T-helper 2 cell treated with Interferon-gamma antibody and Interleukin-4, amounts not matched to agents 5 μg/mL and 100 μg/mL, for 36 hours (primary cell): ENCODE results near the gene HSFX3.
A peak's percentile ranks its signal among the peaks of the same experiment; 100 is the strongest.
"Not testable (repeated sequence)": the region's sequence is repeated elsewhere in the genome, so short reads cannot be mapped to it uniquely, and the experiment has no call there.

ENCODE experiments used
- DNase-seq: peaks from one replicate; pipeline ENCODE4 v3.0.0; 2021; ENCODE audit warnings: low spot score
- H3K27ac Mint-ChIP-seq: one replicate; pipeline ENCODE4 v1.8.0; 2021; ENCODE audit warnings: mild to moderate bottlenecking, mixed read lengths
- H3K27me3 Mint-ChIP-seq: one replicate; pipeline ENCODE4 v1.8.0; 2021; ENCODE audit warnings: low read depth, mixed read lengths
- H3K36me3 Mint-ChIP-seq: one replicate; pipeline ENCODE4 v1.8.0; 2021; ENCODE audit warnings: low read depth, mixed read lengths
- H3K4me1 Mint-ChIP-seq: one replicate; pipeline ENCODE4 v1.8.0; 2021; ENCODE audit warnings: low read depth, mixed read lengths
- H3K4me3 Mint-ChIP-seq: one replicate; pipeline ENCODE4 v1.8.0; 2022; ENCODE audit warnings: mild to moderate bottlenecking, moderate library complexity, mixed read lengths
- H3K9me3 Mint-ChIP-seq: one replicate; pipeline ENCODE4 v1.8.0; 2021; ENCODE audit warnings: mixed read lengths

The HSFX3 gene

GRCh38 chrX:149534926-149535602, 14.7 kb downstream of the HSFX3 start:
- not testable (repeated sequence) for H3K9me3 Mint-ChIP-seq, H3K27me3 Mint-ChIP-seq, H3K4me1 Mint-ChIP-seq, H3K4me3 Mint-ChIP-seq, H3K27ac Mint-ChIP-seq, DNase-seq
- H3K36me3 Mint-ChIP-seq, result peaks cover 20% of the 10 kb centered on the region

GRCh38 chrX:149533999-149534398, 15.7 kb downstream of the HSFX3 start:
- H3K9me3 Mint-ChIP-seq, H3K27me3 Mint-ChIP-seq, H3K4me1 Mint-ChIP-seq, H3K27ac Mint-ChIP-seq, H3K4me3 Mint-ChIP-seq, DNase-seq: not testable (repeated sequence)
- H3K36me3 Mint-ChIP-seq, result peaks cover 27% of the 10 kb centered on the region

- H3K27ac Mint-ChIP-seq, DNase-seq, H3K4me3 Mint-ChIP-seq, H3K4me1 Mint-ChIP-seq, H3K9me3 Mint-ChIP-seq, H3K27me3 Mint-ChIP-seq: not testable (repeated sequence)
- H3K36me3 Mint-ChIP-seq, result peaks cover 27% of the 10 kb centered on the region
Observed at GRCh38 chrX:149532868-149533267, 16.9 kb downstream of the HSFX3 start.

- H3K27me3 Mint-ChIP-seq, result no peaks in the 10 kb centered on the region
- H3K4me1 Mint-ChIP-seq, result peaks cover 10% of the 10 kb centered on the region
- no peak overlapping the region for H3K27ac Mint-ChIP-seq
- no peak for DNase-seq
- H3K4me3 Mint-ChIP-seq, result no peak overlapping the region
- peaks cover 29% of the 10 kb centered on the region for H3K36me3 Mint-ChIP-seq
- no peaks in the 10 kb centered on the region for H3K9me3 Mint-ChIP-seq
Observed at GRCh38 chrX:149531599-149531998, 18.1 kb downstream of the HSFX3 start.

DNA sequence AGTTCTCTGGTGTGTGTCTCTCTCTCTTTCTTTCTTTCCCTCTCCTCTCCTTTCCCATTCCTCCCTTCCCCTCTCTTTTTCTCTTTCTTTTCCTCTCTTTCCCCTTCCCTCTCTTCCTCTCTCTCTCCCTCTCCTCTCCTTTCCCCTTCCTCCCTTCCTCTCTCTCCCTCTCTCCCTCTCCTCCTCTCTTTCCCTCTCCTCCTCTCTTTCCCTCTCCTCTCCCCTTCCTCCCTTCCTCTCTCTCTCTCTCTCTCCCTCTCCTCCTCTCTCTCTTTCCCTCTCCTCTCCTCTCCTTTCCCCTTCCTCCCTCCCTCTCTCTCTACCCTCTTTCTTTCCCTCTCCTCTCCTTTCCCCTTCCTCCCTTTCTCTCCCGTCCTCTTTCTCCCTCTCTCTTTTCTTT, 21.3 kb downstream of the HSFX3 start:
- H3K27me3 Mint-ChIP-seq, result no peaks in the 10 kb centered on the region
- peaks cover 10% of the 10 kb centered on the region for H3K4me1 Mint-ChIP-seq
- no peak overlapping the region for H3K27ac Mint-ChIP-seq
- peaks cover 23% of the 10 kb centered on the region for H3K36me3 Mint-ChIP-seq
- DNase-seq, result no peak
- H3K9me3 Mint-ChIP-seq, result no peaks in the 10 kb centered on the region
- no peak overlapping the region for H3K4me3 Mint-ChIP-seq

DNA sequence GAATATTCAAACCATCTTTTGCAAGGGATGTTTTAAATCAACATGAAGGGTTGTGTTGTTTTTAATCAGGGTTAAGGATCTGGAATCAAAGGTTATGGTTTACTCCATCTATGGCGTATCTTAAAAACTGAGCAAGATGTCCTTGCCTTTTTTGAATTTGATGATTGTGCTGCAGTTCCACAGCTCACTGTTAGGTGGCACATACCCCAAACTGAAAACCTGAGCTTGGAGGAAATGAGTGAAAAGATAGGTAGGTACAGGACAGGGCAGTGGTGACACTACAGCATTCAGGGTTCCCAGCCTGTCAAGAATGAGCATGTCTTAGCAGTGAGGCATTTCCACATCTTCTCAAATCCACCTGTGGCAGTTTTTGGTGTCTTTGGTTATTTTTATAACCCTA, 22.0 kb downstream of the HSFX3 start:
- Mint-ChIP-seq H3K36me3 (peaks cover 23% of the 10 kb centered on the region), H3K9me3 (no peaks in the 10 kb centered on the region)

DNA sequence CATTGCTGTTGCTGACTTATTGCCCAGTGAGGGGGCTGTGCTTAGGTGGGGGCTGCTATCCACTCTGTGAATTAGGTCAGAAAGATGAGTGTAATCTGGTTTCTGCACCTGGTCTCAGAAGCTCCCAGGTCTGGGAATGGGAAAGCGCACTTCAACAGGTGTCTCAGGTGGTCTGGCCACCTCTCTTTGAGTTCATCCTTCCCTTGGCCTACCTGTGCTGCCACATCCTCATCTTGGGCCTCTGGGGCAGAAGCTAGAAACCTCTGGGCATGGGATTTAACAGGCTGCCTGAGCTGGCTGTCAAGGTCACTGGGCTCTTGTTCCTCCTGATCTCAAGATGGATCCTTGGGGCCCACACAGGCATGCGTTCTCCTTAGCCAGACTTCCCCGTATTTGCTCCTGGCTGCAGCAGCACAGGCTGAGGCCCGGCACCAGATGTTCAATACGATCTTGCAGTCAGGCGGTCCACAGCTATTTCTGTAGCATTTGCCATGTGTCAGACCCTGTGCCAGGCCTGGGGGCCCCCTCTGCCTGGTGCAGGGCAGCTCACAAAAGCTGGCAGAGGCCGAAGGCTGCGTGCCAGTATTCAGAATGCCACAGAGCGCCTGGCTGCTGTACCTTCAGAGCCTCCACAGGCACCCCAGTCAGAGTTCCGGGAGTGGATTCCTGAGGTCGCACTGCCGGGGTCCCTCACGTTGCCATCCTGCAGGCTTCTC, 23.2 kb downstream of the HSFX3 start:
- Mint-ChIP-seq H3K4me1 (peaks cover 17% of the 10 kb centered on the region), H3K27ac (peak overlapping the region; percentile 87), H3K36me3 (peaks cover 16% of the 10 kb centered on the region)
- not testable (repeated sequence) for DNase-seq, H3K27me3 Mint-ChIP-seq, H3K9me3 Mint-ChIP-seq, H3K4me3 Mint-ChIP-seq

More for the DNA sequence above, 22.0 kb downstream of the HSFX3 start:
- peak overlapping the region; percentile 18 for H3K27ac Mint-ChIP-seq
- no peak overlapping the region for H3K4me3 Mint-ChIP-seq
- H3K27me3 Mint-ChIP-seq, result no peaks in the 10 kb centered on the region
- DNase-seq, result no peak
- H3K4me1 Mint-ChIP-seq, result peaks cover 11% of the 10 kb centered on the region

DNA sequence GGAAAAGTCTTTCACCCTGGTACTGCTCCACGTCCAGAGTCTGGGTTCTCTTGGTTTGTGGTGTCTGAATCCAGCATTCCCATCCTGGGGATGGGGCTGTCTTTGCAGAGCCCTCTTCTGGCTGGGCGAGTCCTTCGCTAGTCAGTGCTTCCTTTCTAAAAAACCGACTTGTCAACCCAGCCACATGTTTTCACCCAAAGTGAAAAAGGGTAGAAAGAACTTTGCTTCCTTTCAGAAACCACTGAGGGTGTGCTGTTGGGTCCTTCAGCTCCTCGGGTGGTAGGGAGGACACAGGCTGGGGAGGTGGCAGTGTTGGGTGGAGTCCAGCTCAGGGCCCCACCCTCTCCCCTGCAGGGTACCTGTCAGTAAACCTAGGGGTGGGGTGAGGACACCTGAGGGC, 23.8 kb downstream of the HSFX3 start:
- DNase-seq, result peak; percentile 10
- Mint-ChIP-seq H3K4me1 (peaks cover 22% of the 10 kb centered on the region), H3K27ac (peak overlapping the region; percentile 87), H3K4me3 (peak overlapping the region; percentile 50), H3K36me3 (peaks cover 12% of the 10 kb centered on the region)
- H3K9me3 Mint-ChIP-seq, H3K27me3 Mint-ChIP-seq: not testable (repeated sequence)

- peaks cover 27% of the 10 kb centered on the region for H3K4me1 Mint-ChIP-seq
- peak overlapping the region; percentile 75 for H3K27ac Mint-ChIP-seq
- DNase-seq, result peak; percentile 66
- H3K4me3 Mint-ChIP-seq, result peak overlapping the region; percentile 36
- H3K27me3 Mint-ChIP-seq, H3K9me3 Mint-ChIP-seq, H3K36me3 Mint-ChIP-seq: not testable (repeated sequence)
Observed at GRCh38 chrX:149525389-149525788, 24.3 kb downstream of the HSFX3 start.

GRCh38 chrX:149522916-149523315, 26.8 kb downstream of the HSFX3 start:
- H3K27ac Mint-ChIP-seq, result no peak overlapping the region
- H3K27me3 Mint-ChIP-seq, result no peaks in the 10 kb centered on the region

DNA sequence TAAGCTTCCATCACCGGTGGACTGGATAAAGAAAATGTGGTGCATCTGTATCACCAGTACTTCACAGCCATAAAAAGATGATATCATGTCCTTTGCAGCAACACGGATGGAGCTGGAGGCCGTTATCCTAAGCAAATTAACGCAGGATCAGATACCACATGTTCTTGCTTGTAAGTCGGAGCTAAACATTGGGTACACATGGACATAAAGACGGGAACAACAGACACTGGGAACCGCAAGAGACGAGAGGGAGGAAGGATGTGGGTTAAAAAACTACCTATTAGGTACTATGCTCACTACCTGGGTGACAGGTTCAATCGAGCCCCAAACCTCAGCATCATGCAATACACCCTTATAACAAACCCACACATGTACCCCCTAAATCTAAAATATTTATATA, 28.3 kb downstream of the HSFX3 start:
- H3K27ac Mint-ChIP-seq, result peak overlapping the region; percentile 64

More at GRCh38 chrX:149522916-149523315, 26.8 kb downstream of the HSFX3 start:
- peaks cover 1% of the 10 kb centered on the region for H3K9me3 Mint-ChIP-seq
- no peak overlapping the region for H3K4me3 Mint-ChIP-seq
- no peak for DNase-seq
- H3K4me1 Mint-ChIP-seq, result peaks cover 28% of the 10 kb centered on the region
- H3K36me3 Mint-ChIP-seq, result peaks cover 7% of the 10 kb centered on the region

DNA sequence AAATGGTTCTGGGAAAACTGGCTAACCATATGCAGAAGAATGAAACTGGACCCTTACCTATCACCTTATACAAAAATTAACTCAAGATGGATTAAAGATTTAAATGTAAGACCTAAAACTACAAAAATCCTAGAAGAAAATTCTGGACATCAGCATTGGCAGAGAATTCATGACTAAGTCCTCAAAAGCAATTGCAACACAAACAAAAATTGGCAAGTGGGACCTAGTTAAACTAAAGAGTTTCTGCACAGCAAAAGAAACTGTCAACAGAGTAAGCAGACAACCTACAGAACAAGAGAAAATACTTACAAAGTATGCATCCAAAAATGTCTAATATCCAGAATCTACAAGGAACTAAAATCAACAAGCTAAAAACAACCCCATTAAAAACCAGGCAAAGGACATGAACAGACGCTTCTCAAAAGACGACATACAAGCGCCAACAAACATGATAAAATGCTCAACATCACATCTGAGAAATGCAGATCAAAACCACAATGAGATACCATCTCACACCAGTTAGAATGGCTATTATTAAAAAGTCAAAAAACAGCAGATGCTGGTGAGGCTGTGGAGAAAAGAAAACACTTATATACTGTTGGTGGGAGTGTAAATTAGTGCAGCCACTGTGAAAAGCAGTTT, 29.0 kb downstream of the HSFX3 start:
- peaks cover 36% of the 10 kb centered on the region for H3K4me1 Mint-ChIP-seq
- H3K9me3 Mint-ChIP-seq, result peaks cover 14% of the 10 kb centered on the region
- peak overlapping the region; percentile 66 for H3K4me3 Mint-ChIP-seq
- not testable (repeated sequence) for DNase-seq, H3K27me3 Mint-ChIP-seq
- H3K36me3 Mint-ChIP-seq, result peaks cover 15% of the 10 kb centered on the region
- peak overlapping the region; percentile 23 for H3K27ac Mint-ChIP-seq

More for the DNA sequence above, 28.3 kb downstream of the HSFX3 start:
- no peaks in the 10 kb centered on the region for H3K27me3 Mint-ChIP-seq
- H3K36me3 Mint-ChIP-seq, result peaks cover 15% of the 10 kb centered on the region
- peaks cover 14% of the 10 kb centered on the region for H3K9me3 Mint-ChIP-seq
- H3K4me3 Mint-ChIP-seq, result peak overlapping the region; percentile 66
- no peak for DNase-seq
- H3K4me1 Mint-ChIP-seq, result peaks cover 31% of the 10 kb centered on the region

GRCh38 chrX:149518236-149518635, 31.5 kb downstream of the HSFX3 start:
- H3K9me3 Mint-ChIP-seq, result peaks cover 14% of the 10 kb centered on the region
- DNase-seq, result no peak
- H3K4me1 Mint-ChIP-seq, result peaks cover 43% of the 10 kb centered on the region
- no peak overlapping the region for H3K4me3 Mint-ChIP-seq
- no peaks in the 10 kb centered on the region for H3K27me3 Mint-ChIP-seq
- peaks cover 15% of the 10 kb centered on the region for H3K36me3 Mint-ChIP-seq
- H3K27ac Mint-ChIP-seq, result no peak overlapping the region

DNA sequence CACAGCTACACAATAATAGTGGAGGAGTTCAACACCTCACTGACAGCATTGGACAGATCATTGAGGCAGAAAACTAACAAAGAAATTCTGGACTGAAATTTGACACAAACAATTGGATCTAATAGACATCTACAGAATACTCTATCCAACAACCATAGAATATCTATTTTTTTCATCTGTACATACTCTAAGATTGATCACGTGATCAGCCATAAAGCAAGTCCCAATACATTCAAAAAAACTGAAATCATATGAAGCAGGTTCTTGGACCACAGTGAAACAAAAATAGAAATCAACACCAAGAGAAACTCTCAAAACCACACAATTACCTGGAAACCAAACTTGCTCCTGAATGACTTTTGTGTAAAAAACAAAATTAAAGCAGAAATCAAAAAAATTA, 32.4 kb downstream of the HSFX3 start:
- no peak for DNase-seq
- Mint-ChIP-seq H3K4me1 (peaks cover 44% of the 10 kb centered on the region), H3K27ac (no peak overlapping the region), H3K9me3 (peaks cover 14% of the 10 kb centered on the region), H3K27me3 (no peaks in the 10 kb centered on the region), H3K4me3 (no peak overlapping the region), H3K36me3 (peaks cover 15% of the 10 kb centered on the region)
